Measurements from ENCODE around the gene NELL1. TPM values are rescaled to one million over a fixed set of nuclear protein-coding genes. Genes with fewer than 3 reads are reported as not detected.

The NELL1 gene
- total and polyA plus RNA-seq, 4 donors, result 0.05 to 0.31 (median 0.12) TPM; not detected in 1

- H3K4me1 ChIP-seq (ENCODE audit: control insufficient read depth in 5 of 5, insufficient read depth in 5 of 5, low read length in 5 of 5), result no peaks in the 10 kb centered on the region
- no peaks in the 10 kb centered on the region for H3K36me3 ChIP-seq (ENCODE audit: control insufficient read depth in 4 of 4, insufficient read depth in 4 of 4, low read length in 4 of 4)
- no peak overlapping the region for H3K27ac ChIP-seq (ENCODE audit: low read depth in 1 of 2, low read length in 1 of 2)
- 77 to 83% methylated on average over 3 of the region's 3 CpGs for WGBS, 2 donors
- H3K9me3 ChIP-seq (ENCODE audit: control insufficient read depth in 4 of 4, insufficient read depth in 3 of 4, low read length in 3 of 4), result peaks cover 0 to 2% (median under 1%) of the 10 kb centered on the region in 4 donors
- no peak overlapping the region for H3K4me3 ChIP-seq
- no peak for TF ChIP-seq CTCF (IDR thresholded peaks at IDR 0.05; ENCODE audit: control extremely low read depth, extremely low read depth)
- ATAC-seq (ENCODE audit: insufficient read depth, low FRiP score) (no peak), DNase-seq (no peak)
- H3K9ac ChIP-seq (ENCODE audit: insufficient read depth in 1 of 2, low read length in 2 of 2), result no peak overlapping the region
- peaks cover 0 to 7% (median under 1%) of the 10 kb centered on the region in 3 donors for H3K27me3 ChIP-seq (ENCODE audit: control insufficient read depth in 3 of 3, insufficient read depth in 3 of 3, low read length in 2 of 3)
Measured at GRCh38 chr11:20661850-20662249, 7.5 kb upstream of the NELL1 start.

- Histone ChIP-seq H3K9ac (ENCODE audit: insufficient read depth in 1 of 2, low read length in 2 of 2) (no peak overlapping the region), H3K36me3 (ENCODE audit: control insufficient read depth in 4 of 4, insufficient read depth in 4 of 4, low read length in 4 of 4) (no peaks in the 10 kb centered on the region), H3K9me3 (ENCODE audit: control insufficient read depth in 4 of 4, insufficient read depth in 3 of 4, low read length in 3 of 4) (peaks cover 0 to 5% (median under 1%) of the 10 kb centered on the region in 4 donors), H3K4me3 (no peak overlapping the region), H3K4me1 (ENCODE audit: control insufficient read depth in 5 of 5, insufficient read depth in 5 of 5, low read length in 5 of 5) (peaks cover 0 to 11% (median 3%) of the 10 kb centered on the region in 5 donors), H3K27me3 (ENCODE audit: control insufficient read depth in 3 of 3, insufficient read depth in 3 of 3, low read length in 2 of 3) (peaks cover 28 to 59% (median 45%) of the 10 kb centered on the region in 3 donors), H3K27ac (ENCODE audit: low read depth in 1 of 2, low read length in 1 of 2) (no peak overlapping the region)
- no peak for DNase-seq
- no peak for TF ChIP-seq CTCF (IDR thresholded peaks at IDR 0.05; ENCODE audit: control extremely low read depth, extremely low read depth)
- WGBS, 2 donors, result 6 to 9% methylated on average over 10 of the region's 10 CpGs
- ATAC-seq (ENCODE audit: insufficient read depth, low FRiP score), result no peak
Measured at GRCh38 chr11:20668131-20668809, 1.1 kb upstream of the NELL1 start.

GRCh38 chr11:20669820-20670684 is 666 bp downstream of the NELL1 start:
- Histone ChIP-seq H3K4me1 (ENCODE audit: control insufficient read depth in 5 of 5, insufficient read depth in 5 of 5, low read length in 5 of 5) (peaks cover 0 to 11% (median 3%) of the 10 kb centered on the region in 5 donors), H3K9ac (ENCODE audit: insufficient read depth in 1 of 2, low read length in 2 of 2) (no peak overlapping the region), H3K4me3 (no peak overlapping the region), H3K9me3 (ENCODE audit: control insufficient read depth in 4 of 4, insufficient read depth in 3 of 4, low read length in 3 of 4) (peaks cover 0 to 5% (median under 1%) of the 10 kb centered on the region in 4 donors), H3K27me3 (ENCODE audit: control insufficient read depth in 3 of 3, insufficient read depth in 3 of 3, low read length in 2 of 3) (peaks cover 28 to 58% (median 45%) of the 10 kb centered on the region in 3 donors), H3K27ac (ENCODE audit: low read depth in 1 of 2, low read length in 1 of 2) (no peak overlapping the region), H3K36me3 (ENCODE audit: control insufficient read depth in 4 of 4, insufficient read depth in 4 of 4, low read length in 4 of 4) (no peaks in the 10 kb centered on the region)
- no peak for TF ChIP-seq CTCF (IDR thresholded peaks at IDR 0.05; ENCODE audit: control extremely low read depth, extremely low read depth)
- ATAC-seq (ENCODE audit: insufficient read depth, low FRiP score), result peak; percentile 19
- 1% methylated on average over 54 to 60 of the region's 60 CpGs for WGBS, 2 donors
- DNase-seq, result no peak
